CD4-positive, alpha-beta T cell (primary cell): ENCODE results near the gene ZBTB39. TPM values are rescaled to one million over a fixed set of nuclear protein-coding genes. Genes with fewer than 3 reads are reported as not detected.
"Not testable (repeated sequence)": the region's sequence is repeated elsewhere in the genome, so short reads cannot be mapped to it uniquely, and the experiment has no call there.

Experiments
- ATAC-seq: fragments of 200-7000 bp; cut with Tn5 transposase; one replicate; pipeline ENCODE4 v1.10.0; 2022; ENCODE audit warnings: mild to moderate bottlenecking; ENCODE audit not compliant: poor library complexity
- CTCF ChIA-PET: fragments of 350-600 bp; sonication (Branson Sonifier 250); formaldehyde crosslinking; loops from one replicate; lab custom pipeline; 2021; ENCODE audit warnings: antibody characterized with exemption, inconsistent platforms; lab: Charles Lee
- POLR2A ChIA-PET: fragments of 350-600 bp; sonication (Branson Sonifier 250); formaldehyde crosslinking; loops from one replicate; lab custom pipeline; 2021; ENCODE audit warnings: antibody characterized with exemption, inconsistent platforms; lab: Charles Lee
- DNase-seq, 14 experiments: peaks; one replicate each; pipeline ENCODE4 v3.0.0-alpha.2; 2013 to 2020; ENCODE audit warnings: mixed read lengths in 2 of 14
- H3K27ac ChIP-seq, 2 donors: one replicate each; pipeline versions ENCODE4 v1.5.1 to v1.7.0; 2013; ENCODE audit warnings: low read length in 2 of 2, low read depth in 1 of 2, mild to moderate bottlenecking in 1 of 2
- H3K27me3 ChIP-seq, 2 experiments: 1 replicate in 1 of 2; 2 replicates in 1 of 2; pipeline versions ENCODE4 v1.6.1 to v1.7.0; 2013; ENCODE audit warnings: low read length in 2 of 2, control low read depth in 1 of 2, mild to moderate bottlenecking in 1 of 2, moderate library complexity in 1 of 2; ENCODE audit not compliant: insufficient read depth in 2 of 2, control insufficient read depth in 1 of 2
- H3K36me3 ChIP-seq: one replicate; pipeline ENCODE4 v1.6.1; 2013; ENCODE audit warnings: low read length, control low read depth; ENCODE audit not compliant: insufficient read depth
- H3K4me1 ChIP-seq: one replicate; pipeline ENCODE4 v1.6.1; 2013; ENCODE audit warnings: low read length, control low read depth; ENCODE audit not compliant: insufficient read depth
- H3K4me3 ChIP-seq: one replicate; pipeline ENCODE4 v1.5.1; 2013; ENCODE audit warnings: mild to moderate bottlenecking, low read length, moderate library complexity
- H3K9me3 ChIP-seq, 2 experiments: 1 replicate in 1 of 2; 2 replicates in 1 of 2; pipeline versions ENCODE4 v1.6.1 to v1.7.0; 2013; ENCODE audit warnings: low read length in 2 of 2, mild to moderate bottlenecking in 2 of 2, control low read depth in 1 of 2, moderate library complexity in 1 of 2; ENCODE audit not compliant: control insufficient read depth in 1 of 2, insufficient read depth in 1 of 2
- H3K27ac Mint-ChIP-seq: one replicate; pipeline ENCODE4 v1.8.0; 2020; ENCODE audit warnings: mixed read lengths
- H3K27me3 Mint-ChIP-seq: one replicate; pipeline ENCODE4 v1.8.0; 2021; ENCODE audit warnings: mixed read lengths
- H3K36me3 Mint-ChIP-seq: one replicate; pipeline ENCODE4 v1.8.0; 2021; ENCODE audit warnings: low read depth, mixed read lengths
- H3K4me1 Mint-ChIP-seq: one replicate; pipeline ENCODE4 v1.8.0; 2021; ENCODE audit warnings: low read depth, mixed read lengths
- H3K4me3 Mint-ChIP-seq: one replicate; pipeline ENCODE4 v1.8.0; 2020; ENCODE audit warnings: mild to moderate bottlenecking, mixed read lengths
- H3K9me3 Mint-ChIP-seq: one replicate; pipeline ENCODE4 v1.8.0; 2020; ENCODE audit warnings: mixed read lengths
- intact Hi-C, 2 experiments: fragments of 100-400 bp; cut with DNase I in 1 of 2; cut with micrococcal nuclease in 1 of 2; formaldehyde crosslinking; loops; one replicate each; pipeline versions ENCODE4 v1.15.1 to v1.9.0; 2023 to 2025; cut with DNase I, micrococcal nuclease
- total RNA-seq, 174 experiments: library from RNA in 2 of 174; stranded (reverse) in 2 of 174; gene quantifications; one replicate each; pipeline ENCODE4 v1.2.3 and lab custom pipeline; 2021 to 2026
- TF ChIP-seq, protein P1 (sequence below): fragments of 200-600 bp; IDR thresholded peaks from one replicate; pipeline ENCODE4 v1.8.0; 2022; ENCODE audit warnings: antibody characterized with exemption, mild to moderate bottlenecking

The ZBTB39 gene
- total RNA-seq, 2 experiments from 2014 or later, result 6.9 to 8.0 TPM

DNA sequence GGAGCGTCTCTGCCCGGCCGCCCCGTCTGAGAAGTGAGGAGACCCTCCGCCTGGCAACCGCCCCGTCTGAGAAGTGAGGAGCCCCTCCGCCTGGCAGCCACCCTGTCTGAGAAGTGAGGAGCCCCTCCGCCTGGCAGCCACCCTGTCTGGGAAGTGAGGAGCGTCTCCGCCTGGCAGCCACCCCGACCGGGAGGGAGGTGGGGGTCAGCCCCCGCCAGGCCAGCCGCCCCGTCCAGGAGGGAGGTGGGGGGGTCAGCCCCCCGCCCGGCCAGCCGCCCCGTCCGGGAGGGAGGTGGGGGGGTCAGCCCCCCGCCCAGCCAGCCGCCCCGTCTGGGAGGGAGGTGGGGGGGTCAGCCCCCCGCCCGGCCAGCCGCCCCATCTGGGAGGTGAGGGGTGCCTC is 42.8 kb downstream of the ZBTB39 start:
- H3K27ac ChIP-seq, H3K9me3 Mint-ChIP-seq, H3K36me3 Mint-ChIP-seq, ATAC-seq, H3K4me1 Mint-ChIP-seq, POLR2A ChIA-PET, H3K27me3 Mint-ChIP-seq, DNase-seq, H3K4me3 Mint-ChIP-seq, H3K27ac Mint-ChIP-seq, H3K36me3 ChIP-seq, H3K4me1 ChIP-seq, CTCF ChIA-PET, H3K27me3 ChIP-seq, intact Hi-C loops, H3K4me3 ChIP-seq: not testable (repeated sequence)
- H3K9me3 ChIP-seq, result peaks cover 4 to 13% of the 10 kb centered on the region in 2 experiments

DNA sequence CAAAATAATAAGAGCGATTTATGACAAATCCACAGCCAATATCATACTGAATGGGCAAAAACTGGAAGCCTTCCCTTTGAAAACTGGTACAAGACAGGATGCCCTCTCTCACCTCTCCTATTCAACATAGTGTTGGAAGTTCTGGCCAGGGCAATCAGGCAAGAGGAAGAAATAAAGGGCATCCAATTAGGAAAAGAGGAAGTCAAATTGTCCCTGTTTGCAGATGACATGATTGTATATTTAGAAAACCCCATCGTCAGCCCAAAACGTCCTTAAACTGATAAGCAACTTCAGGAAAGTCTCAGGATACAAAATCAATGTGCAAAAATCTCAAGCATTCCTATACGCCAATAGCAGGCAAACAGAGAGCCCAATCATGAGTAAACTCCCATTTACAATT is 44.1 kb downstream of the ZBTB39 start:
- not testable (repeated sequence) for H3K27me3 ChIP-seq, H3K27me3 Mint-ChIP-seq

GRCh38 chr12:56958422-56958821 is 47.9 kb downstream of the ZBTB39 start:
- no peak overlapping the region for H3K4me3 ChIP-seq
- Mint-ChIP-seq H3K27ac (no peak overlapping the region), H3K4me1 (no peaks in the 10 kb centered on the region), H3K36me3 (no peaks in the 10 kb centered on the region), H3K27me3 (no peaks in the 10 kb centered on the region), H3K9me3 (no peaks in the 10 kb centered on the region), H3K4me3 (no peak overlapping the region)
- POLR2A ChIA-PET, result no interaction called here
- TF ChIP-seq, protein P1, sequence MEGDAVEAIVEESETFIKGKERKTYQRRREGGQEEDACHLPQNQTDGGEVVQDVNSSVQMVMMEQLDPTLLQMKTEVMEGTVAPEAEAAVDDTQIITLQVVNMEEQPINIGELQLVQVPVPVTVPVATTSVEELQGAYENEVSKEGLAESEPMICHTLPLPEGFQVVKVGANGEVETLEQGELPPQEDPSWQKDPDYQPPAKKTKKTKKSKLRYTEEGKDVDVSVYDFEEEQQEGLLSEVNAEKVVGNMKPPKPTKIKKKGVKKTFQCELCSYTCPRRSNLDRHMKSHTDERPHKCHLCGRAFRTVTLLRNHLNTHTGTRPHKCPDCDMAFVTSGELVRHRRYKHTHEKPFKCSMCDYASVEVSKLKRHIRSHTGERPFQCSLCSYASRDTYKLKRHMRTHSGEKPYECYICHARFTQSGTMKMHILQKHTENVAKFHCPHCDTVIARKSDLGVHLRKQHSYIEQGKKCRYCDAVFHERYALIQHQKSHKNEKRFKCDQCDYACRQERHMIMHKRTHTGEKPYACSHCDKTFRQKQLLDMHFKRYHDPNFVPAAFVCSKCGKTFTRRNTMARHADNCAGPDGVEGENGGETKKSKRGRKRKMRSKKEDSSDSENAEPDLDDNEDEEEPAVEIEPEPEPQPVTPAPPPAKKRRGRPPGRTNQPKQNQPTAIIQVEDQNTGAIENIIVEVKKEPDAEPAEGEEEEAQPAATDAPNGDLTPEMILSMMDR, result no peak
- no peaks in the 10 kb centered on the region for H3K36me3 ChIP-seq
- intact Hi-C loops, result no loop called here
- no peaks in the 10 kb centered on the region for H3K4me1 ChIP-seq
- no peak for DNase-seq
- peaks cover 0 to 7% of the 10 kb centered on the region in 2 experiments for H3K27me3 ChIP-seq
- H3K27ac ChIP-seq, result no peak overlapping the region
- ATAC-seq, result no peak
- H3K9me3 ChIP-seq, result peaks cover 7 to 19% of the 10 kb centered on the region in 2 experiments
- CTCF ChIA-PET, result no interaction called here

More for the DNA sequence above, 44.1 kb downstream of the ZBTB39 start:
- H3K36me3 Mint-ChIP-seq, DNase-seq, H3K4me1 Mint-ChIP-seq, CTCF ChIA-PET, H3K27ac ChIP-seq, H3K4me3 Mint-ChIP-seq, H3K36me3 ChIP-seq, H3K4me1 ChIP-seq, ATAC-seq, H3K4me3 ChIP-seq, POLR2A ChIA-PET, H3K27ac Mint-ChIP-seq, H3K9me3 Mint-ChIP-seq, intact Hi-C loops: not testable (repeated sequence)
- H3K9me3 ChIP-seq, result peaks cover 7 to 21% of the 10 kb centered on the region in 2 experiments

DNA sequence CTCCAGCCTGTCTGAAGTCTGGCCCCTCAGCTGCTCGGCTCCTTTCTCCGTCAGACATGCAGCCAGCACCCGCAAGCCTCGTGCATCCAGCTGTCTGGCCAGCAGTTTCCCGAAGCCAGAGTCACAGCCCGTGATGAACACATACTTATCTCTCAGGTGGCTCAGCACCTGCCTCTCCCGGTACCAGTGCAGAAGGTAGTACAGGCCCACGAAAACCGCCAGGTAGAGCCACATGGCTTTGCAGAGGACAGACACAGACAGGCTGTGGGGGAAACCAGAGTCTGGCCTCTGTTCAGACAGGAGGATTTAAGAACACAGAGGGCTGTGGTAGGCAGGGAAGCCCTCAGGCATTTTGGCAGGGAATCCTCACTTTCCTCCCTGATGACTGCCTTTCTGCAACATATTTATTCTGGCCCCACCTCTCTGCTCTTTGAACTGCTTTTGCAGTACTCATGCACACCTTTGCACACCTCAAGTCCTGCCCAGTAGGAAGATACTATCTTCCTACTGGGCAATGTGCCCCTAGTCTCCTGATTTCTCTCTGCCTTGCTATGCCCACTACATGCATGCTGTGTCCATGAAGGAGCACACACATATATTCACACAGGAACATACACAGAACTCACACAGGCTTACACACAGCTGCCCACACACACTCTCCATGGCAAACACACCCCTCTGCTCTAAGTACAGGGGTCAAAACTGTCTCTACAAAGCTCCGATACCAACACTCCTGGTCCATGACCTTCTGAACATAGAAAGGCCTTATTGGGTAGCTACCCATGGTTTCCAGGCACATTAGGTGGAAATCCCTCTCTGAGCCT is 48.9 kb downstream of the ZBTB39 start, which contains the start of gene RDH16:
TSS of gene RDH16 (minus strand) at position 380 of the 824 bp plus-strand sequence. CDS start at position 234, 146 bp downstream.
- no peak for DNase-seq
- H3K9me3 Mint-ChIP-seq, result no peaks in the 10 kb centered on the region
- no peak for ATAC-seq
- H3K27ac Mint-ChIP-seq, result no peak within 1 kb of the TSS
- TF ChIP-seq, protein P1, result no peak
- no peak within 1 kb of the TSS for H3K4me3 Mint-ChIP-seq
- Histone ChIP-seq H3K27ac (no peak within 1 kb of the TSS), H3K9me3 (peaks cover 7 to 15% of the 10 kb centered on the region in 2 experiments), H3K4me1 (no peaks in the 10 kb centered on the region), H3K27me3 (peaks cover 0 to 7% of the 10 kb centered on the region in 2 experiments), H3K4me3 (no peak within 1 kb of the TSS), H3K36me3 (no peaks in the 10 kb centered on the region)
- intact Hi-C loops, result no loop called here
- H3K27me3 Mint-ChIP-seq, result no peaks in the 10 kb centered on the region
- ChIA-PET CTCF (no interaction called here), POLR2A (no interaction called here)
- no peaks in the 10 kb centered on the region for H3K4me1 Mint-ChIP-seq
- H3K36me3 Mint-ChIP-seq, result no peaks in the 10 kb centered on the region
